H9 (cell line): ENCODE measurements around the gene APBA2. TPM values are rescaled to one million over a fixed set of nuclear protein-coding genes. Genes with fewer than 3 reads are reported as not detected.
A peak's percentile ranks its signal among the peaks of the same experiment; 100 is the strongest.
"Not testable (repeated sequence)": the region's sequence is repeated elsewhere in the genome, so short reads cannot be mapped to it uniquely, and the experiment has no call there.

Experiments
- DNase-seq: peaks from one replicate; pipeline ENCODE4 v3.0.0-alpha.2; 2017
- H2AFZ ChIP-seq: one replicate; pipeline ENCODE4 v1.6.1; 2013; ENCODE audit warnings: mild to moderate bottlenecking, low read length, control low read depth, moderate library complexity
- H2AK5ac ChIP-seq: 2 replicates; pipeline ENCODE4 v1.6.1; 2013; ENCODE audit warnings: low read length, control low read depth, mixed read lengths; ENCODE audit not compliant: insufficient read length
- H2BK120ac ChIP-seq: one replicate; pipeline ENCODE4 v1.6.1; 2013; ENCODE audit warnings: low read depth, mild to moderate bottlenecking, low read length, control low read depth, inconsistent platforms; ENCODE audit not compliant: poor library complexity, severe bottlenecking
- H2BK12ac ChIP-seq: 2 replicates; pipeline ENCODE4 v1.6.1; 2013; ENCODE audit warnings: low read length, control low read depth, mixed read lengths, low read depth; ENCODE audit not compliant: insufficient read length
- H2BK15ac ChIP-seq: 2 replicates; pipeline ENCODE4 v1.6.1; 2013; ENCODE audit warnings: low read depth, low read length, control low read depth
- H2BK20ac ChIP-seq: one replicate; pipeline ENCODE4 v1.6.1; 2013; ENCODE audit warnings: low read depth, mild to moderate bottlenecking, low read length, control low read depth, inconsistent platforms; ENCODE audit not compliant: poor library complexity, severe bottlenecking
- H2BK5ac ChIP-seq: 2 replicates; pipeline ENCODE4 v1.6.1; 2013; ENCODE audit warnings: low read length, control low read depth, mixed read lengths; ENCODE audit not compliant: insufficient read length
- H3K14ac ChIP-seq: 2 replicates; pipeline ENCODE4 v1.6.1; 2013; ENCODE audit warnings: low read length, control low read depth; ENCODE audit not compliant: insufficient read depth
- H3K18ac ChIP-seq: 2 replicates; pipeline ENCODE4 v1.6.1; 2013; ENCODE audit warnings: low read depth, mild to moderate bottlenecking, mixed read lengths, low read length, control low read depth; ENCODE audit not compliant: insufficient read length
- H3K23ac ChIP-seq: 2 replicates; pipeline ENCODE4 v1.6.1; 2013; ENCODE audit warnings: low read length, control low read depth, mixed read lengths, low read depth; ENCODE audit not compliant: insufficient read length
- H3K23me2 ChIP-seq: 2 replicates; pipeline ENCODE4 v1.6.1; 2013; ENCODE audit warnings: low read depth, mild to moderate bottlenecking, mixed read lengths, low read length, control low read depth; ENCODE audit not compliant: insufficient read length, poor library complexity, severe bottlenecking
- H3K27ac ChIP-seq: 2 replicates; pipeline ENCODE4 v1.5.1; 2013; ENCODE audit warnings: low read length, control low read depth, mixed read lengths, low read depth; ENCODE audit not compliant: insufficient read length
- H3K27me3 ChIP-seq: 2 replicates; pipeline ENCODE4 v1.6.1; 2013; ENCODE audit warnings: low read length, control low read depth, inconsistent platforms; ENCODE audit not compliant: insufficient read depth
- H3K4ac ChIP-seq: 2 replicates; pipeline ENCODE4 v1.6.1; 2013; ENCODE audit warnings: low read depth, mild to moderate bottlenecking, control low read depth, inconsistent platforms, low read length, moderate library complexity
- H3K4me1 ChIP-seq: 2 replicates; pipeline ENCODE4 v1.6.1; 2013; ENCODE audit warnings: low read length, control low read depth, inconsistent platforms; ENCODE audit not compliant: insufficient read depth
- H3K4me2 ChIP-seq: 2 replicates; pipeline ENCODE4 v1.6.1; 2013; ENCODE audit warnings: low read length, control low read depth, mixed read lengths; ENCODE audit not compliant: insufficient read length, insufficient read depth
- H3K56ac ChIP-seq: 2 replicates; pipeline ENCODE4 v1.6.1; 2013; ENCODE audit warnings: low read depth, mild to moderate bottlenecking, mixed read lengths, low read length, control low read depth; ENCODE audit not compliant: insufficient read length
- H3K79me1 ChIP-seq: 2 replicates; pipeline ENCODE4 v1.6.1; 2013; ENCODE audit warnings: low read depth, mild to moderate bottlenecking, moderate library complexity, low read length, control low read depth, inconsistent platforms; ENCODE audit not compliant: insufficient read depth, poor library complexity, severe bottlenecking
- H3K79me2 ChIP-seq: 2 replicates; pipeline ENCODE4 v1.6.1; 2013; ENCODE audit warnings: low read length, control low read depth, inconsistent platforms; ENCODE audit not compliant: insufficient read depth
- H3K9ac ChIP-seq: 2 replicates; pipeline ENCODE4 v1.6.1; 2013; ENCODE audit warnings: low read length, control low read depth, mixed read lengths; ENCODE audit not compliant: insufficient read length; ENCODE audit errors: extremely low read depth
- H3K9me3 ChIP-seq: one replicate; pipeline ENCODE4 v1.6.1; 2013; ENCODE audit warnings: low read depth, low read length, inconsistent platforms; ENCODE audit not compliant: control insufficient read depth
- H3T11ph ChIP-seq: one replicate; pipeline ENCODE4 v1.6.1; 2013; ENCODE audit warnings: mild to moderate bottlenecking, low read length, control low read depth, inconsistent platforms
- H4K20me1 ChIP-seq: one replicate; pipeline ENCODE4 v1.6.1; 2013; ENCODE audit not compliant: control insufficient read depth, insufficient read length, insufficient read depth
- H4K5ac ChIP-seq: 2 replicates; pipeline ENCODE4 v1.6.1; 2013; ENCODE audit warnings: low read depth, mild to moderate bottlenecking, mixed read lengths, low read length, control low read depth; ENCODE audit not compliant: insufficient read length
- H4K8ac ChIP-seq: replicated peaks from 2 replicates; pipeline ENCODE4 v1.6.1; 2013; ENCODE audit warnings: low read length, control low read depth, mixed read lengths, low read depth; ENCODE audit not compliant: insufficient read length
- H4K91ac ChIP-seq: 2 replicates; pipeline ENCODE4 v1.6.1; 2013; ENCODE audit warnings: low read depth, mild to moderate bottlenecking, moderate library complexity, mixed read lengths, low read length, control low read depth; ENCODE audit not compliant: insufficient read length
- H3K27ac Mint-ChIP-seq, 3 experiments: 2 replicates in 2 of 3; 3 replicates in 1 of 3; pipeline ENCODE4 v1.8.0; 2020 to 2021; ENCODE audit warnings: mixed read lengths in 3 of 3, mild to moderate bottlenecking in 1 of 3, moderate library complexity in 1 of 3
- H3K27me3 Mint-ChIP-seq: 2 replicates; pipeline ENCODE4 v1.8.0; 2021; ENCODE audit warnings: low read depth, mild to moderate bottlenecking, moderate library complexity, mixed read lengths
- H3K36me3 Mint-ChIP-seq, 3 experiments: 2 replicates in 2 of 3; 3 replicates in 1 of 3; pipeline ENCODE4 v1.8.0; 2020 to 2021; ENCODE audit warnings: low read depth in 3 of 3, mixed read lengths in 3 of 3; ENCODE audit not compliant: insufficient read depth in 1 of 3
- H3K4me1 Mint-ChIP-seq, 2 experiments: 2 replicates each; pipeline ENCODE4 v1.8.0; 2020; ENCODE audit warnings: mixed read lengths in 2 of 2
- H3K4me3 Mint-ChIP-seq, 2 experiments: 2 replicates in 1 of 2; 3 replicates in 1 of 2; pipeline ENCODE4 v1.8.0; 2020 to 2021; ENCODE audit warnings: mild to moderate bottlenecking in 2 of 2, mixed read lengths in 2 of 2, moderate library complexity in 1 of 2
- H3K9me3 Mint-ChIP-seq, 2 experiments: 2 replicates in 1 of 2; 3 replicates in 1 of 2; pipeline ENCODE4 v1.8.0; 2020; ENCODE audit warnings: mild to moderate bottlenecking in 2 of 2, mixed read lengths in 2 of 2, moderate library complexity in 1 of 2
- WGBS: extraction: QIAGEN DNeasy Blood & Tissue Kit; methylation state at CpG from one replicate; pipeline ENCODE4 v1.1.7; 2013; ENCODE audit warnings: missing lambda C conversion rate, low lambda C conversion rate, mixed read lengths; ENCODE audit not compliant: insufficient read length; ENCODE audit errors: extremely low coverage; 5-methylcytosine and 5-hydroxymethylcytosine counted together
- total RNA-seq: library from RNA; stranded (reverse); gene quantifications from 2 replicates; pipeline ENCODE4 v1.2.1, GENCODE V29; 2021
- TF ChIP-seq, protein P1 (sequence below): fragments of 200-600 bp; sonication (generic); conservative IDR thresholded peaks from 3 replicates; pipeline ENCODE4 v1.8.0; 2021; ENCODE audit warnings: antibody characterized with exemption, mild to moderate bottlenecking

The APBA2 gene
- total RNA-seq, 1 experiment from 2014 or later: 14.3 TPM

DNA sequence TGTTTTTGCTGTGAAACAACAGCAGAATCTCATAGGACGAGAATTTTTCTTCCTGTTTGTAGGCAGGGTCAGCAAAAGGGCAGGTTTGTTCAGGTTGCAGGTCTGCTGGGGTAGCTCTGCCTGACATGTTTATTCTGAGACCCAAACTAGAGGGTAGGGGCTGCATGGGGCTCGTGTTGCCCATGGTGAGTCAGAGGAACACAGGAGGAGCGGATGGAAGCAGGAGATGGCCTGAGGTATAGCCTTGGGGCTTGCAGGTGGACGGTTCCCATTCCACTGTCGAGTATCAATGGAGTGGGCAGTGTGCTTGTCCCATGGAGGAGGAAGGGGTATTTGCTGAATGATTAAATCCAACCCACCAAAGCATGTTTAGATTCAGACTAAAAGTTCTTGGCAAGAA is 138.9 kb downstream of the APBA2 start:
- Histone ChIP-seq H3K9ac (no peak overlapping the region), H3K27me3 (no peaks in the 10 kb centered on the region), H3K23me2 (no peaks in the 10 kb centered on the region), H3K4ac (no peak overlapping the region), H2BK120ac (no peak overlapping the region), H3K9me3 (no peaks in the 10 kb centered on the region), H3K14ac (no peak overlapping the region), H3K56ac (no peak overlapping the region), H2BK12ac (no peak overlapping the region), H3T11ph (no peak overlapping the region), H2BK20ac (no peak overlapping the region), H2BK5ac (no peak overlapping the region), H3K27ac (no peak overlapping the region), H3K79me2 (no peaks in the 10 kb centered on the region), H4K8ac (no peak overlapping the region), H4K5ac (no peak overlapping the region), H3K4me2 (no peak overlapping the region), H2BK15ac (no peak overlapping the region), H3K4me1 (no peaks in the 10 kb centered on the region), H3K79me1 (no peaks in the 10 kb centered on the region), H4K91ac (no peak overlapping the region), H2AFZ (no peak overlapping the region), H2AK5ac (no peak overlapping the region), H4K20me1 (no peaks in the 10 kb centered on the region), H3K23ac (no peak overlapping the region), H3K18ac (no peak overlapping the region)
- DNase-seq: no peak
- H3K36me3 Mint-ChIP-seq: no peaks in the 10 kb centered on the region
- TF ChIP-seq, protein P1, sequence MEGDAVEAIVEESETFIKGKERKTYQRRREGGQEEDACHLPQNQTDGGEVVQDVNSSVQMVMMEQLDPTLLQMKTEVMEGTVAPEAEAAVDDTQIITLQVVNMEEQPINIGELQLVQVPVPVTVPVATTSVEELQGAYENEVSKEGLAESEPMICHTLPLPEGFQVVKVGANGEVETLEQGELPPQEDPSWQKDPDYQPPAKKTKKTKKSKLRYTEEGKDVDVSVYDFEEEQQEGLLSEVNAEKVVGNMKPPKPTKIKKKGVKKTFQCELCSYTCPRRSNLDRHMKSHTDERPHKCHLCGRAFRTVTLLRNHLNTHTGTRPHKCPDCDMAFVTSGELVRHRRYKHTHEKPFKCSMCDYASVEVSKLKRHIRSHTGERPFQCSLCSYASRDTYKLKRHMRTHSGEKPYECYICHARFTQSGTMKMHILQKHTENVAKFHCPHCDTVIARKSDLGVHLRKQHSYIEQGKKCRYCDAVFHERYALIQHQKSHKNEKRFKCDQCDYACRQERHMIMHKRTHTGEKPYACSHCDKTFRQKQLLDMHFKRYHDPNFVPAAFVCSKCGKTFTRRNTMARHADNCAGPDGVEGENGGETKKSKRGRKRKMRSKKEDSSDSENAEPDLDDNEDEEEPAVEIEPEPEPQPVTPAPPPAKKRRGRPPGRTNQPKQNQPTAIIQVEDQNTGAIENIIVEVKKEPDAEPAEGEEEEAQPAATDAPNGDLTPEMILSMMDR: no peak
- no peak overlapping the region for H3K4me3 Mint-ChIP-seq
- H3K9me3 Mint-ChIP-seq: peaks cover 0 to 6% of the 10 kb centered on the region in 2 experiments; a peak in 3 of 5 replicates
- H3K27me3 Mint-ChIP-seq: peaks cover 2% of the 10 kb centered on the region; the same call in 1 of the 2 replicates
- WGBS: no CpG with 5 or more reads among the region's 5 CpGs
- peak overlapping the region in 2 of 3 experiments; percentile 0 to 21; a peak in 1 of 7 replicates for H3K27ac Mint-ChIP-seq
- H3K4me1 Mint-ChIP-seq: no peaks in the 10 kb centered on the region

DNA sequence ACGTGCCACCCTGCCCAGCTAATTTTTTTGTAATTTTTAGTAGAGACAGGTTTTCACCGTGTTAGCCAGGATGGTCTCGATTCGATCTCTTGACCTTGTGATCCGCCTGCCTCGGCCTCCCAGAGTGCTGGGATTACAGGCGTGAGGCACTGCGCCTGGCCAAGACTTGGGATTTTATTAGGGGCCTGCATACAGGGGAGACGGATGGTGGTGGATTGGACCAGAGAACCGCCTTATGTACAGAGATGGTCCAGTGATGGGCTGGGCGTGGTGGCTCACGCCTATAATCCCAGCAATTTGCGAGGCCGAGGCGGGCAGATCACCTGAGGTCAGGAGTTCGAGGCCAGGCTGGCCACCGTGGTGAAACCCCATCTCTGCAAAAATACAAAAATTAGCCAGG is 139.6 kb downstream of the APBA2 start:
- not testable (repeated sequence) for H2BK12ac ChIP-seq, H3K9ac ChIP-seq, H3K9me3 Mint-ChIP-seq, H3K4me1 ChIP-seq, H3K18ac ChIP-seq, H2AK5ac ChIP-seq, H3K4me3 Mint-ChIP-seq, H3K23me2 ChIP-seq, H2BK120ac ChIP-seq, H2BK20ac ChIP-seq, H3K23ac ChIP-seq, H3K14ac ChIP-seq, H3K9me3 ChIP-seq, H3K27ac ChIP-seq, H4K8ac ChIP-seq, H3K4ac ChIP-seq, H2BK5ac ChIP-seq, H4K91ac ChIP-seq, H3K27ac Mint-ChIP-seq, H4K20me1 ChIP-seq, H3K27me3 ChIP-seq, H3K56ac ChIP-seq, H3K36me3 Mint-ChIP-seq, H3K4me1 Mint-ChIP-seq, H3K4me2 ChIP-seq, DNase-seq, H2BK15ac ChIP-seq, H3K79me1 ChIP-seq, H2AFZ ChIP-seq, H3T11ph ChIP-seq, H4K5ac ChIP-seq, H3K27me3 Mint-ChIP-seq, H3K79me2 ChIP-seq
- WGBS: no CpG with 5 or more reads among the region's 17 CpGs
